Measurements from ENCODE around the gene MAGI2.

MAGI2 gene

DNA sequence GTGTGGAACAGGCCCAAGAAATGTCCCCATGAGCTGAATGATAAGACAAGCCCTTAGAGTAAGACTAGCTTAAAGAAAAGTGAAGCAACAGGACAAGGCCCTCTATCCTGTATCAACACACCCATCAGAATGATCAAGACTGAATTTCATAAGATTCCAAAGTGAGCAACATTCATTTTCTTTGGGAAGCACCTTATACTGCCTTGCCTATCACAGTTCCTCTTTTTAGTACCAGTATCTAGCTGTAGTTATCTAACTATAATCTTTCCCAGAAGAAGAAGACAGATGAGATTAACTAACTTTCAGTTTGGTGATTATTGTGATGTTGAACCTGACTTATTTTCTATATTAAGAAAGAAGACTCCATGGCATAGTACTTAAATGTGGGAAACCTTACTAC is 1263.7 kb downstream of the MAGI2 start:
- no peak for DNase-seq (ENCODE audit: low spot score)

DNA sequence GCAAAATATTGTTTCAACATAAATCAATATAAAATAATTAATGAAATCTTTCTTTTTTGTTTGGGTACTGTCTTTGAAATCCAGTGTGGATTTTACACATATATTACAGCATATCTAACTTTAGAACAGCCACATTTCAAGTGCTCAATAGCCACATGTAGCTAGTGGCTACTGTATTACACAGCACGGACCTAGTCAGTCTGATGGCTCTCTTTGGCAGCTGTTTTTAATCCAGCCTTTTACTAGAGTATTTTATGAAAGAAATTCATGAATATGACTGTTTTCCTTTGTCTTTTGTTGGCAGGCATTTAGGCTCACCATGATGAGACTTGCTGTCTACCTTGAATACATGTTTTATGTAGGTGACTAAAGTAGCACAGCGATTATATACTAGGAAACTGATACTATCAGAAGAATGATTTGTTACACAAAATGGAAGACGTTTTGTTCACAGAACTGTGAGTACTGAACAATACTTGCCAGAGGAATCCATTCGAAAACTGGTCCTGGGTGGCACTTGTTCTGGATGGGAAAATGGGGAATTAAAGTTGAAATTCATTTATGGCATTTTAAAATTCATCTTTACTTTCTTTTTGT is 1268.2 kb downstream of the MAGI2 start:
- no peak for DNase-seq (ENCODE audit: low spot score)

DNA sequence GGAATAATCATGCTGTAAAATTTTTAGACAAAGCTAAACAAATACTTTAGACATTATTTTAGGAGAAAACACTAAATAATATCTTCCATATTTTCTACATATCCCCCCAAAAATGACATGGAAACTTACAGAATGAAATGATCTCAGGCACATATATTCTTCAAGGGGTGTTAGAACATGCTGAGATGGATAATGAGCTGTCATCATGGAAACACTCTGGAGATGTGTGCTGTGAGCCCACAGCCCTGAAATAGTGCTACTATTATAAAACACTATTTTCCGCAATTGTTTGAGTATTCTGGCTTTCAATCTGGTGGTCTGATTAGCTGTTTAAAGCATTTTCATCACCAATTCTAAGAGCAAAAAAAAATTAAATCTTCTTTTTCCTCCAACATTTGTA is 1269.2 kb downstream of the MAGI2 start:
- DNase-seq (ENCODE audit: low spot score): no peak

DNA sequence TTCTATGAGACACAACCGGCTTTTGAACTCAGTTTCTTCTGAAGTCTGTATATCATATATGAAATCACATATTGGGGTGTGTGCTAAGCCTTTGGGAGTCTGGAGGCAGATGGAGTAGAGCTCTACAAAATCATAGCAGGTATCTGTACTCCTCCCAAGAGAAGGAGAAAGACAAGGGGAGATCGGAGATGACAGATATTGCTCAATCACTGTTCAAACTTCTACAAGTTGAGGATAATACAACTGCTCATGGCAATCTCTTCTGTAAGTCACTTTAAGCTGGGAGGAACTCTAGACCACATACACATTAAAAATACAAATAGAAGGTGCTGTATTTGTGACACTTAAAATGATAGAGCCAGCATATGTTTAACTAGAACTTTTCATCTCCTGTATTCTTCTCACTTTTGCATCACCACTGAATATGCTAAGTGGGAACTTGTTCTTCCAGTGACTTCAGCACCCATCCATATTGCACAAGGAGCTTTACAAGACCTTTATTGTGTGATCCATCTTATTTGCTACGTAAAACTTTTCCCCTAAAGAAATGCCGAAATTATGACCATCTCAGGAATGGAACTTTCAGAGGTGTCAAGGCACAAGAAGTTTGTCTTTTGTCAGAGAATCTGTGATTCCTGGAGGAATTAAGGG is 1273.5 kb downstream of the MAGI2 start:
- no peak for DNase-seq (ENCODE audit: low spot score)

DNA sequence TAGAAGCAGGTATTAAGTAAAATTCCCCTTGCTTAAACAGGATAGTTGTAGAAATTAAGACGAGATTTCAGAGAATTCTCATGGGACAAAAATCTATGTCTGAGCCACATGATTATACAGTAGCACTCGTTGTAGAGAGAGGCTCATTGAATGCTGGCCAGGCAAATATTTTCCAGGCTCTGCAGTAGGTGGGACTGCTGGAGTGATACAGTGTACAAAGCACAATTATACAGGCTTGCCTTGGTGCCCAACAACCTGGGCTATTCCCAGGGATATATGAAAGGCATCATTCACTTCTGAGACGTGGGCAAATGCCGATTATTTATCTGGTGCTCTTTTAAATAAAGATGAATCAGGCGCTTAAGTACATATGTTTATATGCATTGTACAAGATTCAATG is 1274.3 kb downstream of the MAGI2 start:
- no peak for DNase-seq (ENCODE audit: low spot score)

DNA sequence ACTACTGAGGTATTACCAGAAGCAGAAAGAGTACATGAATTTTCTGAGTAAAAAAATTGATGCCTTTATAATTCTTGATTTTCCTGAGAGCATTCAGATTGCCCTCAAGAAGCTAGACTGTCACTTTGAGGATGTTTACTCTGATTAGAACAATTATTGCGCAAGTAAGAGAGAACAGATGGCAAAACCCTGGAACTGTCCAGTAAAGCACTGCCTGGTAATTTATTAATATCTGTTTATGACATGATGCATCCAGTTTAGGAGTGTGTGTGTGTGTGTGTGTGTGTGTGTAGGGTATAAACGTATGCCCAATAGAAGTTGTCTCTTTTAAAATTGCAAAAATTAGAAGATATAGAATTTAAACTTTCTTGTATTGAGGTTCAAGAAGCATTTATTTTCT is 1275.1 kb downstream of the MAGI2 start:
- DNase-seq (ENCODE audit: low spot score): no peak

DNA sequence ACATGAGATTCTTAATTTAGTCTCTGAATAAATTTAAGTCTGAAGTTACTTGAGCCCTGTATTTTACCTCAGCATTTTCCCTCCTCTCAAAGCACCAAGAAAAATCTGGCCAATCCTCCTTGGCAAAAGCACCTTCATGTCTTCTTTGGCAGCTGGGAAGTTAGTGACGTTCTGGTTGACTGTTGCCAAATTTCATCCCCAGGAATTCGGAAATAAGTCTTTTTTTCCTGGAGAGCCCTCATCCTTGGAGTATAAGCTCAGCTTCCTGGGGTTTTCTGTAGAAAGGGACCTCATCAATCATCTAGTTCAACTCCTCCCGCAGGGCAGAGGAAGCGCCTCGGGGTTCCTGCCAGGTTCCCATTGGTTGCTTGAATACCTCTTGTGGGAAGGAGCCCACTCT is 1277.3 kb downstream of the MAGI2 start:
- no peak for DNase-seq (ENCODE audit: low spot score)

DNA sequence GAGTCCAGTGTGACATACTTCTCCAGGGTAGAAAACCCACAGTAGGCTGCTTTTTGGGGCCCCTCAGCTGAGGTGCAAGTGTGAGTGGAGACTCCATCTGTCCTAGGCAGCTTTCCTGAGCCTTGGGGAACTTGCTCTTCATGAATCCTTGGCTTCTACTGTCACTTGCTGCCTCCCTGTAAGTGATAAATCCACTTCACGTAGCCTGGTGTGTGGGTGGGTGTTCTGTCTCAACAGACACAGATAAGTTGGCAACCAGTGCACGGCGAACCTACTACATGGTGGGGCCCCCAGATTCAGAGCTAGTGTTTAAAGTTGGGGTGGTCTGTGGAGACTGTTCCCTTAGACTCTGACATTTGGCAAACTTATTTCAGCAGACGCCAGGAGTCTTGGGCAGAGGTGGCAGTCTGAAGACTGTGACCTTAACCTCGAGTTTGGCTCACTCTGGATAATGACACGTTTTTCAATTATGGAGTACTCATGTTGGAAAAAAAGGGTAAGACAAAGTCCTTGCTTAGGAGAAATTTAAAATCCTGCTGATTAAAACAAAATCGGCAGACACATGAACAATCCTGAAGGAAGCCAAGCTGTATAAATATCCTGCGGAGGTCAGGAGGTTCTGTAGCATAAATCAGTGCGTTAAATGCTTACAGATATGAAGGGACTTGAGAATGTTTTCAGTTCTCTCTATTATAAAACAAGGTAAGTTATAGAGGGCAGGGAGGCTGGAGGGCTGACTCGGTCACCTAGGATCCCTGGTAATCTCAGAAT is 1278.0 kb downstream of the MAGI2 start:
- no peak for DNase-seq (ENCODE audit: low spot score)

DNA sequence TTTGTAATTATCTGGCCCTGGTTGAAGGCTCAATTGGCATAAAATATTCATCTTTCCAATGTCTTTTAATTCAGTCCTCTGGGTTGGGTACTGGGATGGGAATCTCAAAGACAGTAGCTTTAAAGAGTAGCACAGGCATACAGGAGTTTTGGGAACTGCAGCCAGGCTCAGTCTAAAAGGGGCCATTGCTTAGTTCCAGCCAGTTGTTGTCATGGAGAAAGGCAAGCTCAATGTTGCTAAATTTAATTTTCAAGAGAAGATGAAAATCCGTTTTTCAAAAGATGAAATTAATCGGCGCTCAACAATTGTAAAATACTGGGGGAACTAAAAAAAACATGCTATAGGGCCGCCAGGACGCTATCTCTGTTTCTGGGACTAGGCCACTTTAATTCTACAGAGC is 1279.8 kb downstream of the MAGI2 start:
- no peak for DNase-seq (ENCODE audit: low spot score)

DNA sequence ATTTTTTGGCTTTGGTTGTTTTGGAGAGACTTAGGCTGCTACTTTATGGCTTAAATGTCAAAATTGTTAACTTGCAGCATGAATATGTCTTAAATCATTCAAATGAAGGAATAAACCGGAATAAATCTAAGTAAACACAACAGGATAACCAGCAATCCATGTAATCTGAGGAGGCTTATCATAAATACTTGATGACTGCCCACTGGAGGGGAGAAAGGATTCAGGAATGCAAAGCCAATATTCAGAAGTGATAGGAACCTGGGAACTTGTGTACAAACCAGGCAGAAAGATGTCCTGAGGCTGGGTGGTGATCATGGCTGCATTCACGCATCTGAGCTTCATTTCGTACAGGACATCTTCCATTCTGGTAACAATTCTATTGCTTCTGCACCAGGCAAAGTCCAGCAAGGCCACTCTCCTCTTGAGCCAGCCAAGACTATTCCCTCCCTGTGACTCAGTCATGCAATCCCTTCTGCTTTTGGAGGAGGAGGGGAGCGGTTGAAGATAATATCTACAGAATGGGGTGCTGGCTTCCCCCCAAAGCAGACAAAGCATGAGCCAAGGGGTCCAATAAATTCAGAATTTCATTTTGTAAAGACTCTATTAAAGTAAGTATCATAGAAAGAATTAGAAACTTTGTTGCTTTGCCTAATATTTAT is 1280.4 kb downstream of the MAGI2 start:
- no peak for DNase-seq (ENCODE audit: low spot score)

DNA sequence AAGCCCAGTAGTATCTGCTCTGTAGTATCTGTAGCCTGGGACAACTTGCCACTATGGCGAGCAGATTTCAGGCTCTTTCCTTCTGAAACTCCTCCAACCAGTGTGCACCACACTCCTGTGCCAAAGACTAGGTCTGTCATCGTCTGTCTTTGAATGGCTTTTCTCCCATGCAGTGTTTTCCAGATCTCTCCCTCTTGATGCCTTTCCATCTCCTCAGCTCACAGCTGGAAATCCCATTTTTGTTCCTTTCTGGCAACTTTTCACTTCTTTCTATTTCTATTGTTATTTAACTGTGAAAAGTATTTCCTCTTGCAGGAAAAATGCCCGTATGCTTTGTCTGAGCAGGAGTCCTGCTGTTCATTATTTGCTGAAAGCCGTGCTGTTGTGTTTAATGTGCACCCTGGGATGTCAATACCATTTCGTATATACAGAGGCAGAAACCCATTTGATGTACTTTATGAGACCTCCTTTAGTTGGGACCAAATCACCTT is 1281.2 kb downstream of the MAGI2 start:
- DNase-seq (ENCODE audit: low spot score): no peak

DNA sequence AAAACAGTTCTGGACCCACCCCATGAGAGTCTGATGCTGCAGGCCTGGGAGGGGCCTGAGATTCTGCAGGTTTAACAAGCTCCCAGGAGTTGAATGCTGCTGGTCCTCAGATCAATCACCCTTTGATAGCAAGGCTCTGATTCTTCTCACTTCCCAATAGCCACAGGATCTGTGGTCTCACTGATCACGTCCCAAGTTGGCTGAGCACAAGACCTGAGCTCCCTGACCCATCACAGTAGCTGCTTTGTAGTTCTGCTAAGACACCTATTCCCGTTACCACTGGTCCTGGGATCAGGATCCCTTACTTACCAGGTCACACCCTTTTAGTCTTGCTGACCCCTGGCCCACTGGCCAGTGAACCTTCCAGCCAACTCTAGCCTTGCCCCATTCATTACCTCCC is 1282.1 kb downstream of the MAGI2 start:
- DNase-seq (ENCODE audit: low spot score): no peak

DNA sequence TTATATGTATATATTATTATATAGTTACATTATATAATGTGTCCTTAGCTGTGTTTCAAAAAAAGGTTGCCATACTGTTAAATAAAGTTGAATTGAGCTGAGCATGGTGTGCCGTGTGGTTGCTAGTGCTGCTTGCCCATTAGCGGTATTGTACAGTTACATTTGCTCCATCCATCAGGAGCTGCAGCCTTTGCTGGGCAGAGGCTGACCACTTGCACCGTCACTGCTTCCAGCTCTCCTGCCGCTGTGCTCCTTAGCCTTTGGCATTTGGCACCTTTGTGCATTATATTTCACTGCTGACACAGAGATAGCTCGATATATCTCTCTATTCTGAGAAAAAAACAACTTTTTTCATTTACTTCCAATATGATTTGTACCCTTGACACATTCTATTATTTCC is 1282.7 kb downstream of the MAGI2 start:
- DNase-seq (ENCODE audit: low spot score): no peak

DNA sequence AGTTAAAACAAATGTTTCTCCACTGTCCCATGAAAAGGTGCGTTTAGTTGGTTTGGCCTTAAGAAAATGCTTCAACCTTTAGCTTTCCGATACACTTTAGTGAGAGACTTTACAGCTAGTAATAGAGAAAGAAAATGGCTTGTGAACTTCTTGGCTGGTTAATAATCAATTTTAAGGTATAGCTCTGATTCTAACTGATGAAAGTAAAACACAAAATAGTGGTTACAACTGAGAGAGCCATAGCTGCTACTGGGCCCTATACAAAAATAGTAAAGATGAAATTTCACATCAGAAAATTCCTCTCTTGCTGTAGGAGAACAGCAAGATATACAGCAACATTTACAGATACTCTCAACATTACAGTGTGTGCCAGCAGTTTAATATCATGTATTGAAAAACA is 1283.5 kb downstream of the MAGI2 start:
- DNase-seq (ENCODE audit: low spot score): no peak

DNA sequence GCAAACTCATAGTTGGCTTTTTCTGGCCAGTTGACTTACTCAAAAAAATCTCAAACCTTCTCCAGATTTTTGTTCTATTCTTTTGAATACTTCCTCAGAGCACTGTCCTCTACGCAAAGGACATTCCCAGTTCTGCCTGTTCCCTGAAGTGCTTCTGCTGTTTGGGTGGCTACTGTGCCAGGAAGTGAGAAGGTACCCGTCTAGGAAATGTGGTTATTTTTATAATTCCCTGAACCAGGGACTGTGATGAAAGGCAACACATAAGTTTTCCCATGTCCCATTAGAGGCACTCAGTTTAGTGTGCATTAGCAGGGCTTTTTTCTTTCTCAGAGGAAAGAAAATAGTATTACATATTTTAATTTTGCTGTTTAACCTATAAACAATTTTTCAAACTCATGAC is 1284.6 kb downstream of the MAGI2 start:
- no peak for DNase-seq (ENCODE audit: low spot score)

DNA sequence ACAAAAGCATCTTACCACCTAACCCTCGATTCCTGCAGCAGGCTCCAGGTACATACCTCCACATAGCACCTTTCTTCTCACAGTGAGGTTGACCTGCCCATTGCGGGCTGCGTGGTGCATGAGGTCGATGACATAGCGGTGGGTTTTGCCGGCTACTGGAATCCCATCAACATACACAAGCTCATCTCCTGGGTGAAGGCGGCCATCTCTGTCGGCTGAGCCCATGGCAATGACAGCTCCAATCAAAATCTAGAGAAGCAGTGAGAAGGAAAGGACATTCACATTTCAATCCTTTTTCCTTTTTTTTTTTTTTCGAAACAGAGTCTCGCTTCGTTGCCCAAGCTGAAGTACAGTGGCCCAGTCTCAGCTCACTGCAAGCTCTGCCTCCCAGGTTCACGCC is 1285.6 kb downstream of the MAGI2 start:
- DNase-seq (ENCODE audit: low spot score): no peak

DNA sequence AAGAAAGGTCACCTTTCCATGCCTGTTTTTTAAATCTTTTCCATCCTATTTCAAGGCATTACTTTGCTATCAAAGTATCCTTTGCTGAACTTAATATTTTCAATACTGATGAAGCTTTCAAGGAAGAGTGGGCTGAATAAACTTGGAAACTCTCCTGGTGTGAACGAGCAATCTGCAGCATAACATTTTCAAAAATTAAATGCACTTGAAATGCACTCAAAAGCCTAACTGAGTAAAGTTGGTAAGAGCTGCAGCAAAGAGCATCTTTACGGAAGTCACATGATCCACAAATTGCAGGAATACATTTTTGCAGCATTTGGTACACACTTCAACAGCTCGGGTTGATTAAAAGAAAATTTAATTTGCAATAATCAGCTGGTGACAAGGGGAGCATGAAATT is 1287.6 kb downstream of the MAGI2 start:
- DNase-seq (ENCODE audit: low spot score): no peak

DNA sequence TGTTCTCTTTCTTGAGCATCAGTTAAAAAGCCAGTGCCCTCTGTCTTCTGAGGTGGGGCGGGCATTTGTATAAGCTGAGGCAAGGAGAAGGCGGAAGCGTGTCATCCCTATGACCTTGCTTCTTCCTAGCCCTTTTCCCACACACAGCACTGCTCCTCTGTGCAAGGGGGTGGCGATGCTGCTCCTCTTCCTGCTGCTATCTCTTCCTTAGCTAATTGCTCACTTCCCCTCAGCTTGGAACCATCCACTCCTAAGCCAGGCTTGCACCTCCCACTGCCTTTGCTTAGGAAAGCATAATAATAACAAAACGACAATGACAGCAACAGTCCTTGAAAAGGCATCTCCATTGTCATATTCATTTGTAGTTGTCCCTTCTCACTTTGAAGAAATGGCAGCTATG is 1288.0 kb downstream of the MAGI2 start:
- no peak for DNase-seq (ENCODE audit: low spot score)

DNA sequence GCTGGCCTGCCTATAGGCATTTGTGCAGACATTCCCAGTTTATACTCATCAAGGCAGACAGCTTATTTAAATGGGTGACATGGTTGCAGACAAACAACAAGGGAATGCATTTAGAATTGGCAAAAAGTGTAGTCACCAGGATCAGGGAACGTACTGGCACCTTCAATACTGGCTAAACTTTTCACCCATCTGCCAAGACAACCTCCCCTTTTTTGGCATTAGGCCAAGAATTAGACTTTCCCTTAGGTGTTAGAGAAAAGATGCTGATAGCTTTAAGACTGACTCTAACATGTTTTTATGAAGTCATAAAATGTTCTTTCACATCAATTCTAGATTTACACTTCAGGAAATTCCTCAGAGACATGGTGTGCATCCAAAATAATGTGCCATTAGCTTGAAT is 1289.0 kb downstream of the MAGI2 start:
- DNase-seq (ENCODE audit: low spot score): no peak

DNA sequence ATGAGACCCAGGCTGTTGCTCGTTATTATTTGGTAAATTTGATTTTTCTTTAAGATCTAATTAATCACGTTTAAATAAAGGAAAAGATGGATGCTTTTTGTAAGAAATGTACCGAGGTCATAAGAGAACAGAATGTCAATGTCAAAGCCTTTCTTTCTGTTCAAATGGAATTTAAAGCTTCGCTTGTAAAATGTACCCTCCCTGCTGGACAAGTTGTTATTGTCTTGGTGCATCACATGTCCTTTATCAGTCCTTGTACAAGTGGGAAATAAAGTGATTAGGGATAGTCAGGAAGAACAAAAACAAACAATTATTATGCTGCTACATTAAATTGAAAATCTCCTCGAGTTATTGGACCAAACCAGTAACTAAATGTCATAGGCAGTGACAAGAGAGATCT is 1291.7 kb downstream of the MAGI2 start:
- DNase-seq (ENCODE audit: low spot score): no peak

DNA sequence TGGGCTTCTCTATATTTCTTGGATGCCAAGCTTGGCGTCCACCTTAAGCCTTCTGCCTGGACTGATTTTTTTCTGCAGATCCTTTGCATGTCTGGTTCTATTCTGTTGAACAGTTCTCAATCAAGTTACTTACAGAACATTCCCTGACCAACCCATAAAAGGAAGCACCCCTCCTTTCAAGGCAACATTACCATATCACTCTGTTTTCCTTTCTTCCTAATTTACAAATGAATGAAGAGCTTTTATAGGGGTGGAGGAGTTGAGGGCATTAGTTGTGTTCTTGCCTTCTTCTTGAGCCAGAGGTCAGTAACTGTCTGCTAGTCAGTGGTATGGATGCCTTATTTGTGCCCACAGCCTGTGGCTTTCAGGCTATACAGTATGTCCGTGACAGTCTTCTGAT is 1293.9 kb downstream of the MAGI2 start:
- no peak for DNase-seq (ENCODE audit: low spot score)

DNA sequence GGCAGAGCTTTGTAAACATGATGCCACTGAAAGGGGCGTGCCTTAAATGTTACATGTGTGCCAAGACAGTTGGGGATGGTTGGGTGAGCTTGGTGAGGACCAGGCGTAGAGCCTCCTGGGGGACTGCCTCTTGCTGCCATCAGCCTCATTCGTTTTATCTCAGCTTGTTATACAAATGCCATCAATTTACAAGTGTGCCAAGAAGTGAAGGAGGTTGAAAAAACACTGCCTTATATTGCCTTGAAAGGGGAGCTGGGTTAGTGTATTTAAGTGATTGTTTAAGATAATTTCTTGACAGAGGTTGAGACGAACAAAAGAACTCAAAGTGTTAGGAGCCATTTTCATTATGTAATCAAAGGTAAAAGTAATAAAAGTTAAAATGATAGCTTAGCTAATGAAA is 1300.2 kb downstream of the MAGI2 start:
- no peak for DNase-seq (ENCODE audit: low spot score)

DNA sequence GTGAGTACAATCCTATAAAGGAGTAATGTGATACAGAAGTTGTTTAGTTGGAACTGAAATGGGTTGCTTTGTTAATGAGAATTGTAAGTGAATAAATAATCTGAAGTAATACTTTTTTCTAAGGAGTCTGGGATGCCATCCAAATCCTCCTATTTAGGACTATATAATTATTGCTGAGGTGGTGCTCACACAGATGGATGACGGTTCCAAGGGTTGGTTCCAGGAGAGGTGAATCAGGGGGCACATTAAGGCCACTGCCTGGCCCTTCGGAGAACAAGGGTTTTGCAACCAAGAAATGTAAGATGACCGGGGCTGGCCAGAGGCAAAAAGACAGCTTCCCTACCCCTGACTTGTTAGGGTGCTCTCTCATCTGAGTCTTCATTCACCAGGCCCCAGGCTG is 1302.2 kb downstream of the MAGI2 start:
- DNase-seq (ENCODE audit: low spot score): no peak
